Endometrial microvascular endothelial cells (primary cell): ENCODE data around the gene CNTLN. TPM values are rescaled to one million over a fixed set of nuclear protein-coding genes. Genes with fewer than 3 reads are reported as not detected.

Experiments used
- in situ Hi-C: cut with HindIII; loops from 2 replicates; pipeline ENCODE4 v1.10.0; 2017; ENCODE audit warnings: low sequenced_read_pairs, low pct_unique_long_range_greater_than_20kb; ENCODE audit errors: inconsistent ontology term
- total RNA-seq: library from RNA; depleted of rRNA; stranded (reverse); fragments of >200 nt; gene quantifications from one replicate; pipeline ENCODE4 v1.2.3, GENCODE V29; 2015; ENCODE audit errors: inconsistent ontology term

The CNTLN gene, protein sequence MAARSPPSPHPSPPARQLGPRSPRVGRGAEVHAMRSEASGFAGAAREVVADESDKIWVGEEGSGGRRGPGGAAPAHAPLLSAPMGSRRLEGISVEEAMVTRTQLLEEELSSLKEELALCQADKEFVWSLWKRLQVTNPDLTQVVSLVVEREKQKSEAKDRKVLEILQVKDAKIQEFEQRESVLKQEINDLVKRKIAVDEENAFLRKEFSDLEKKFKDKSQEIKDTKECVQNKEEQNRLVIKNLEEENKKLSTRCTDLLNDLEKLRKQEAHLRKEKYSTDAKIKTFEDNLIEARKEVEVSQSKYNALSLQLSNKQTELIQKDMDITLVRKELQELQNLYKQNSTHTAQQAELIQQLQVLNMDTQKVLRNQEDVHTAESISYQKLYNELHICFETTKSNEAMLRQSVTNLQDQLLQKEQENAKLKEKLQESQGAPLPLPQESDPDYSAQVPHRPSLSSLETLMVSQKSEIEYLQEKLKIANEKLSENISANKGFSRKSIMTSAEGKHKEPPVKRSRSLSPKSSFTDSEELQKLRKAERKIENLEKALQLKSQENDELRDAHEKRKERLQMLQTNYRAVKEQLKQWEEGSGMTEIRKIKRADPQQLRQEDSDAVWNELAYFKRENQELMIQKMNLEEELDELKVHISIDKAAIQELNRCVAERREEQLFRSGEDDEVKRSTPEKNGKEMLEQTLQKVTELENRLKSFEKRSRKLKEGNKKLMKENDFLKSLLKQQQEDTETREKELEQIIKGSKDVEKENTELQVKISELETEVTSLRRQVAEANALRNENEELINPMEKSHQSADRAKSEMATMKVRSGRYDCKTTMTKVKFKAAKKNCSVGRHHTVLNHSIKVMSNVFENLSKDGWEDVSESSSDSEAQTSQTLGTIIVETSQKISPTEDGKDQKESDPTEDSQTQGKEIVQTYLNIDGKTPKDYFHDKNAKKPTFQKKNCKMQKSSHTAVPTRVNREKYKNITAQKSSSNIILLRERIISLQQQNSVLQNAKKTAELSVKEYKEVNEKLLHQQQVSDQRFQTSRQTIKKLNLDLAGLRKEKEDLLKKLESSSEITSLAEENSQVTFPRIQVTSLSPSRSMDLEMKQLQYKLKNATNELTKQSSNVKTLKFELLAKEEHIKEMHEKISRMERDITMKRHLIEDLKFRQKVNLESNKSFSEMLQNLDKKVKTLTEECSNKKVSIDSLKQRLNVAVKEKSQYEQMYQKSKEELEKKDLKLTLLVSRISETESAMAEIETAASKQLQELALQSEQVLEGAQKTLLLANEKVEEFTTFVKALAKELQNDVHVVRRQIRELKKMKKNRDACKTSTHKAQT (N-terminal part only)
- total RNA-seq: 4.8 TPM

- in situ Hi-C loops: no loop called here
These were observed at the start of gene CNTLN for GRCh38 chr9:17134396-17135294. CNTLN (plus strand) TSS chr9:17135040; CDS start chr9:17135066, 26 bp downstream.

- in situ Hi-C loops: no loop called here
These were observed 46.3 kb upstream of the CNTLN start for GRCh38 chr9:17088566-17088965.

DNA sequence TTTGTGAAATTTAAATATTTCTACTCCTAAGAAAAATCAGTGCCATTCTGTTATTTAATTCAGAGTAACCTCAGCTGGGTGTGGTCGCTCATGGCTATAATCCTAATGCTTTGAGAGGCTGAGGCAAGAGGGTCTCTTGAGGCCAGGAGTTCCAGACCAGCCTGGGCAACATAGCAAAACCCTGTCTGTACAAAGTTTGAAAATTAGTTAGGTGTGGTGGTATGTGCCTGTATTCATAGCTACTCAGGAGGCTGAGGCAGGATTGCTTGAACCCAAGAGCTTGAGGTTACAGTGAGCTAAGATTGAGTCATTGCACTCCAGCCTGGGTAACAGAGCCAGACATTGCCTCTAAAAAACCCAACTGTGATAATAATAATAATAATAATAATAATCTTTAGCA is 44.8 kb upstream of the CNTLN start:
- in situ Hi-C loops: no loop called here

DNA sequence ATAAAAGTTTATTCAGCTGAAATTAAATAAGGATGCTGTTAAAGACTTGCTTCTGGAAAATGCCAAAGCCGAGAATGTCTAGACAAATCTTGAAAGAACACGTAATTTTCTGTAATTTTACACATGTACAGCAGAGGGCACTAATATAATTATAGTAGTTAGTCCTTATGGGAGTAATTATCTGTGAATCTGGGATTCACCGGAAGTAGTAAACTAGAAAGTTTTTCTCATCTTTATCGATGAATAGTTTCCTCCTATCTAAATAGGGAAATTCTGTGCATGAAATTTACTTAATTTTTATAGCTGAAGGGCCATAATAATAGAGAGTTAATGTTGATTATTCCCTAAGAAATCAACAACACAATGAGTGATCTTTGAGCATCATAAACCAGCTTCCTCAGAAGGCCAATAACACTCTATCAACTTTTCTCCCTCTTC is 18.4 kb upstream of the CNTLN start:
- in situ Hi-C loops: no loop called here

- in situ Hi-C loops: no loop called here
These were observed 17.5 kb upstream of the CNTLN start for GRCh38 chr9:17117372-17117771.

DNA sequence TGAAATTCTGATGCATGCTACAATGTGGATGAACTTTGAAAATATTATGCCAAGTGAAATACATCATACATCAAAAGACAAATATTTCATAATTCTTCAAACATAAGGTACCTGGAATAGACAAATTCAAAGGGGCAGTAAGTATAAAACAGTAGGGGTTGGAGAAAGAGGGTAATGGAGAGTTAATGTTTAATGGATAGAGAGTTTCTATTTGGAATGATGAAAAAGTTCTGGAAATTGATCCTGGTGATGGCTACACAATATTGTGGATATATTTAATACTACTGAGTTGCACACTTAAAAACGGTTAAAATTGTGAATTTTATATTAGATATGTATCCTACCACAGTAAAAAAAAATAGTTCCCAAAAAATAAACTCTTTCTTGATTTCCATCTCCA is 14.6 kb upstream of the CNTLN start:
- in situ Hi-C loops: no loop called here

- in situ Hi-C loops: no loop called here
These were observed 13.6 kb upstream of the CNTLN start for GRCh38 chr9:17121264-17121663.

GRCh38 chr9:17130291-17130690 is 4.5 kb upstream of the CNTLN start:
- in situ Hi-C loops: no loop called here

DNA sequence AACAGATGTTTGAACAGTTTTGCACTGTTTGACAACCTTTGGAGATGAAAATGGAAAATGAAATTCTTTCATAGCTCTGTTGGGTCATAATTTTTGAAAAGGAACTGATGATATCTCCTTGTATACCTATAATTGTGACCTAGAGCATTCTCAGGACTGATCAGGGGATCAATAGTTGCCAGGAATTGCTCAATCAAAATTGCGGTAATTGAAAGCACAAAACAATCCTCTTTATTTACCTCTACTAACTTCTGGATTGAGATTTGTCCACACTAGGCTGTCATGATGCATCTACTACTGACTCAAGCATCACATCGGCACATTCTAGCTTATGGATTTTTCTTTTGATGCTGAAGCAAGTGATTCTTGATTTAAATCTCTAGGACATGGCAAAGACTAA is 4.1 kb upstream of the CNTLN start:
- in situ Hi-C loops: no loop called here

- in situ Hi-C loops: no loop called here
These were observed 3.3 kb upstream of the CNTLN start for GRCh38 chr9:17131494-17131893.

DNA sequence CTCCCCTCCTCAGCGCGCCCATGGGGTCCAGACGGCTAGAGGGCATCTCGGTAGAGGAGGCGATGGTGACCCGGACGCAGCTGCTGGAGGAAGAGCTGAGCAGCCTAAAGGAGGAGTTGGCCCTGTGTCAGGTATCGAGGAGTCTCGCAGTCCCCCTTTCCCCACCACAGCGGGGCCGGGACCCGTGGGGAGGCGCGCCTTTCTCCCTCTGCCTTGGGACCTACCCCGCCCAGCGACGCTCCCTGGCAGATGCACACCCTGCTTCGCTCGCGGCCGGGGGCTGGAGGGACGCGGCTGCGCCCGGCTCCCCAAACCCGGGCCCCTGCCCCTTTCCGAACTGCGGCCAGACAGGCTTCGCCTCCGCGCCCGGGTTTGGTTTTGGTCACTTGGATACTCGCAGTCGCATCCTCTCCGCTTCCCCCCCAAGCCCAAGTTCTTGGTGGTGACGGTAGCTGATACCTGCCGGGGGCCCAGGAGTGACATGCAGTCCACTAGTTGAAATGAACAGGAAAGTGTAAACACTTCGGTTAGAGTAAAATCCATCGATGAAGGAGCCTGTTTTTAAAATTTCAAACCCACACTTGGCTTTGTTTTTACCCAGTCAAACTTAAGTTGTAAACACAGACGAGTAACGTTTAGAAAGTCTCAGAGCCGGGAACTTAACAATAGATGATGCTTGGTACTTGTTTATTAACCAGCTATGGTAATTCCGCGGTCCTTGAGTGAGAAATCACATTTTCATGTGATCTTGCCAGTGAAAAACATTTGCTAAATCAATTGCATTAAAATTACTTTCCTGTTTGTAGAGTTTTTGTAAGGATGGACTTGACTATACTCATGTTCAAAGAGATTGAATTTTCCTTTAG is 688 bp downstream of the CNTLN start:
- in situ Hi-C loops: no loop called here

DNA sequence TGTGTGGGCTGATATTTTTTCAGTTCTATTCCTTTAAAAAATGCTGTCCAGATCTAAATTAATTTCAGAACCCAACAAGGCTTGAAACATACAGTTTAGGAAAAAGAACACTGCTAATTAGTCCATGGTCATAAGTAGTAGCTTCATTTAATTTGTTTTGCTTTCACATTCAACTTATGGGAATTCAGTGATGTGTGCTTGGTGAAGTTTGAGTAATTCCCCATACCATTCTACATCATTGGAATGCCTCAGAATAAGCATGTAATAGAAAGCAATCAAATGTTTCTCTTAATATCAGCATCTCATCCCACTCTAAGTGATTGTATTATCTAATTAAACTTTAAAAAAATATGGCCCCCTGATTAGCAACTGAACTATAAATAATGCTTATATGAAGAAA is 2.7 kb downstream of the CNTLN start:
- in situ Hi-C loops: no loop called here

GRCh38 chr9:17138503-17138902 is 3.7 kb downstream of the CNTLN start:
- in situ Hi-C loops: no loop called here

DNA sequence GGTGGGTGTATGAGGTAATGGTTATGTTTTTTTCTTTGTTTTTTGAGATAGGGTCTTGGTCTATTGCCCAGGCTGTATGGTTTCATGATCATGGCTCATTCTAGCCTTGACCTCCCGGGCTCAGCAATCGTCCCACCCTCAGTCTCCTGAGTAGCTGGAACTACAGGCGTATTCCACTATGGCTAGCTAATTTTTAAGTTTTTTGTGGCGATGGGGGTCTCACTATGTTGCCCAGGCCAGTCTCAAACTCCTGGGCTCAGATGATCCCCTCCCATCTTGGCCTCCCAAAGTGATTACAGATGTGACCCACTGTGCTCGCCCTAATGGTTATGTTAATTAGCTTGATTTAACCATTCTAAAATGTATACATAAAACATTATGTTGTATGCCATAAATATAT is 5.6 kb downstream of the CNTLN start:
- in situ Hi-C loops: no loop called here

- in situ Hi-C loops: no loop called here
These were observed 13.5 kb downstream of the CNTLN start for GRCh38 chr9:17148324-17148723.

DNA sequence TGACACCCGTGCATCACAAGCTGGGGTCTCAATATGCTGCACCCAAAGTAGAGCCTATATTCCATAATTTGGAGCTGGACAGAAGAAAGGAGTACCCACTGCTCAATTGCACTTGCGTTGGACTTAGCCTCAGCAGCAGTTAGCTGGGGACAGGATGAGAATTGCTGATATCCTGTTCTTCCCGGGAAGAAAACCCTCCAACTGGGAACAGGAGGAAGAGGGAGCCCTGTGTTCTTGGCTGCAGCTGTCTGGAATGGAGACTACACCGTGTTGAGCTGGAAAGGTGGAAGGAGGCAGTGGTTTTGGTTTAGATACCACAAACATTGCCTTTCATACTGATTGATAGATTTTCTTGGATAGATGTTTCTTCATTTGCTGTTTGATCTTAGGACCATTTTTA is 24.6 kb downstream of the CNTLN start:
- in situ Hi-C loops: no loop called here

DNA sequence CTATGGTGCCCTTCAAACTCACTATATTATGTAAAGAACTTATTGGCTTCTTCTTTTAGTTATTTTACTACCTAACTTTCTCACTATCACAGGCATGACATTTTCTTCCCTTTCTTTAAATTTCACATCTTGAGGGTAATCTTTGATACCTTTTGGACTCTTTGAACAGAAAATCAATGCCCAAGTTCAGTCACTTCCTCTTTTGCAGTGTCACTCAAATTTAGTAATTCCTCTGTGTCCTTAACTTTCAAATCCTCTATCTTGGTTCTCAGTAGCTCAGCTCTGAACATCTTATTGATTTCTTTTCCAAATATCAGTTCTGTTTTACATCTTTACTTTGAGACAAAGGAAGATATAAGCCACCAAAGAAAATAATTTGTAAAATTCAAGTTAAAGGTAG is 25.5 kb downstream of the CNTLN start:
- in situ Hi-C loops: no loop called here
